Panc1 (cell line): ENCODE measurements around the gene DOCK1.

Experiments used
- CTCF ChIP-seq: fragments of 450-650 bp; IDR thresholded peaks from 2 replicates; pipeline ENCODE4 v1.5.1; 2017; ENCODE audit warnings: mild to moderate bottlenecking
- REST ChIP-seq, 2 experiments: IDR thresholded peaks; 2 replicates each; pipeline ENCODE4 v1.6.1; 2011 to 2012; ENCODE audit warnings: low read depth in 2 of 2, control low read depth in 1 of 2, low read length in 1 of 2, mild to moderate bottlenecking in 1 of 2, moderate library complexity in 1 of 2; ENCODE audit not compliant: insufficient read depth in 1 of 2
- TCF7L2 ChIP-seq: IDR thresholded peaks from 2 replicates; pipeline ENCODE4 v1.6.1; 2011; ENCODE audit warnings: mild to moderate bottlenecking, low read depth, low read length, inconsistent platforms

GRCh38 chr10:127197154-127197432, 291.9 kb downstream of the DOCK1 start:
- no peak for TF ChIP-seq CTCF
- TF ChIP-seq TCF7L2 = no peak
- no peak for TF ChIP-seq REST (IDR thresholded peaks at IDR 0.05; ENCODE audit: insufficient read depth in 1 of 2, low read depth in 2 of 2, low read length in 1 of 2)
